Fibroblast of villous mesenchyme (primary cell): ENCODE results near the gene RPIA. TPM values are rescaled to one million over a fixed set of nuclear protein-coding genes. Genes with fewer than 3 reads are reported as not detected.
A peak's percentile ranks its signal among the peaks of the same experiment; 100 is the strongest.
"Not testable (repeated sequence)": the region's sequence is repeated elsewhere in the genome, so short reads cannot be mapped to it uniquely, and the experiment has no call there.

Experiments used
- DNase-seq: peaks from one replicate; pipeline ENCODE4 v3.0.0-alpha.2; 2010; ENCODE audit warnings: low read depth
- H3K4me3 ChIP-seq: 2 replicates; pipeline ENCODE4 v1.5.1; 2011; ENCODE audit warnings: low read depth, mild to moderate bottlenecking, low read length
- CTCF ChIP-seq: IDR thresholded peaks from 2 replicates; pipeline ENCODE4 v1.5.1; 2012; ENCODE audit warnings: low read depth, mild to moderate bottlenecking, low read length; ENCODE audit not compliant: insufficient read depth
- total RNA-seq: library from RNA; depleted of rRNA; stranded (reverse); fragments of >200 nt; gene quantifications from 2 replicates; pipeline ENCODE4 v1.2.3, GENCODE V29; 2012

Gene RPIA
- 6.8 and 9.5 TPM in 2 replicates for total RNA-seq

GRCh38 chr2:88691339-88692183, at the start of gene RPIA:
RPIA (plus strand) TSS chr2:88691673; CDS start chr2:88691699, 26 bp downstream.
- TF ChIP-seq CTCF: peak; percentile 71
- peak within 1 kb of the TSS; percentile 70 for H3K4me3 ChIP-seq
- peak; percentile 99 for DNase-seq

- no peak for TF ChIP-seq CTCF
- H3K4me3 ChIP-seq: no peak overlapping the region
- peak; percentile 64 for DNase-seq
Observed at GRCh38 chr2:88642278-88642677, 49.2 kb upstream of the RPIA start.

- DNase-seq, H3K4me3 ChIP-seq: not testable (repeated sequence)
Observed at GRCh38 chr2:88645291-88645882, 46.1 kb upstream of the RPIA start.

GRCh38 chr2:88651646-88652045, 39.8 kb upstream of the RPIA start:
- DNase-seq: no peak
- TF ChIP-seq CTCF: no peak

GRCh38 chr2:88654714-88655113, 36.8 kb upstream of the RPIA start:
- no peak for TF ChIP-seq CTCF
- no peak overlapping the region for H3K4me3 ChIP-seq
- DNase-seq: no peak

More at GRCh38 chr2:88651646-88652045, 39.8 kb upstream of the RPIA start:
- H3K4me3 ChIP-seq: no peak overlapping the region

- no peak overlapping the region for H3K4me3 ChIP-seq
- peak; percentile 41 for DNase-seq
- TF ChIP-seq CTCF: no peak
Observed at GRCh38 chr2:88656690-88657089, 34.8 kb upstream of the RPIA start.

GRCh38 chr2:88657131-88657530, 34.3 kb upstream of the RPIA start:
- H3K4me3 ChIP-seq: no peak overlapping the region
- DNase-seq: peak; percentile 33

More at GRCh38 chr2:88657131-88657530, 34.3 kb upstream of the RPIA start:
- TF ChIP-seq CTCF: no peak
